Measurements from ENCODE around the gene RACK1. TPM values are rescaled to one million over a fixed set of nuclear protein-coding genes. Genes with fewer than 3 reads are reported as not detected.

Gene RACK1
- total RNA-seq, 1 experiment from 2014 or later, result 2,552 TPM

- no peak overlapping the region for H2BK20ac ChIP-seq (ENCODE audit: low read depth, low read length, poor library complexity, severe bottlenecking)
- no peaks in the 10 kb centered on the region for H3K79me1 ChIP-seq (ENCODE audit: insufficient read depth, low read depth, low read length, poor library complexity, severe bottlenecking)
- peaks cover 15% of the 10 kb centered on the region for H3K23me2 ChIP-seq (ENCODE audit: insufficient read length, low read depth, low read length, poor library complexity, severe bottlenecking)
- Mint-ChIP-seq H3K36me3 (ENCODE audit: insufficient read depth in 1 of 3, low read depth in 3 of 3) (peaks cover 2 to 3% (median 3%) of the 10 kb centered on the region in 3 experiments; a peak in 4 of 7 replicates), H3K4me1 (peaks cover 25 to 31% of the 10 kb centered on the region in 2 experiments), H3K27me3 (ENCODE audit: low read depth) (peaks cover 36% of the 10 kb centered on the region), H3K4me3 (peak overlapping the region; percentile 58 to 77), H3K9me3 (peaks cover 0 to 8% of the 10 kb centered on the region in 2 experiments; a peak in 2 of 5 replicates), H3K27ac (0 out of 7 replicates have a peak overlapping the region, but pooled peaks of 1 of the 3 experiments have one; percentile 36)
- H4K91ac ChIP-seq (ENCODE audit: insufficient read length, low read depth, low read length), result no peak overlapping the region
- H4K8ac ChIP-seq (replicated peaks; ENCODE audit: insufficient read length, low read depth, low read length), result no peak overlapping the region
- no peaks in the 10 kb centered on the region; the same call in 1 of the 2 replicates for H3K4me1 ChIP-seq (ENCODE audit: insufficient read depth, low read length)
- no peaks in the 10 kb centered on the region; the same call in 1 of the 2 replicates for H3K27me3 ChIP-seq (ENCODE audit: insufficient read depth, low read length)
- no peak overlapping the region for H2BK15ac ChIP-seq (ENCODE audit: low read depth, low read length)
- H2AFZ ChIP-seq (ENCODE audit: low read length), result no peak overlapping the region
- no peak overlapping the region for H3T11ph ChIP-seq (ENCODE audit: low read length)
- no peak overlapping the region for H3K4ac ChIP-seq (ENCODE audit: low read depth, low read length)
- no peak overlapping the region for H2BK120ac ChIP-seq (ENCODE audit: low read depth, low read length, poor library complexity, severe bottlenecking)
- no peaks in the 10 kb centered on the region for H3K9me3 ChIP-seq (ENCODE audit: control insufficient read depth, low read depth, low read length)
- H2AK5ac ChIP-seq (ENCODE audit: insufficient read length, low read length), result no peak overlapping the region
- no peak overlapping the region for H3K18ac ChIP-seq (ENCODE audit: insufficient read length, low read depth, low read length)
- H2BK5ac ChIP-seq (ENCODE audit: insufficient read length, low read length), result no peak overlapping the region
- H3K14ac ChIP-seq (ENCODE audit: insufficient read depth, low read length), result no peak overlapping the region
- TF ChIP-seq CTCF (conservative IDR thresholded peaks at IDR 0.05), result no peak
- DNase-seq, result peak; percentile 44
- no peak overlapping the region for H3K23ac ChIP-seq (ENCODE audit: insufficient read length, low read depth, low read length)
- H3K79me2 ChIP-seq (ENCODE audit: insufficient read depth, low read length), result no peaks in the 10 kb centered on the region
- H2BK12ac ChIP-seq (ENCODE audit: insufficient read length, low read depth, low read length), result no peak overlapping the region
- no CpG with 5 or more reads among the region's 49 CpGs for WGBS (ENCODE audit: extremely low coverage, insufficient read length, low lambda C conversion rate)
- no peaks in the 10 kb centered on the region for H4K20me1 ChIP-seq (ENCODE audit: control insufficient read depth, insufficient read depth, insufficient read length)
- no peak overlapping the region for H4K5ac ChIP-seq (ENCODE audit: insufficient read length, low read depth, low read length)
- H3K4me2 ChIP-seq (ENCODE audit: insufficient read depth, insufficient read length, low read length), result no peak overlapping the region
- no peak overlapping the region for H3K27ac ChIP-seq (ENCODE audit: insufficient read length, low read depth, low read length)
- no peak overlapping the region for H3K9ac ChIP-seq (ENCODE audit: extremely low read depth, insufficient read length, low read length)
- no peak overlapping the region for H3K56ac ChIP-seq (ENCODE audit: insufficient read length, low read depth, low read length)
Measured at GRCh38 chr5:181219262-181220177, 24.2 kb downstream of the RACK1 start.

All from H9 (cell line).